Fibroblast of mammary gland (primary cell): ENCODE results near the gene CHKB.
A peak's percentile ranks its signal among the peaks of the same experiment; 100 is the strongest.
"Not testable (repeated sequence)": the region's sequence is repeated elsewhere in the genome, so short reads cannot be mapped to it uniquely, and the experiment has no call there.

Experiments
- DNase-seq: peaks from one replicate; pipeline ENCODE4 v3.0.0-alpha.2; 2010; ENCODE audit warnings: low read depth
- H3K4me3 ChIP-seq: 2 replicates; pipeline ENCODE4 v1.5.1; 2011; ENCODE audit warnings: low read depth, mild to moderate bottlenecking, low read length, moderate library complexity; ENCODE audit not compliant: control insufficient read depth
- CTCF ChIP-seq: conservative IDR thresholded peaks from 2 replicates; pipeline ENCODE4 v1.5.1; 2011; ENCODE audit warnings: low read depth, low read length, inconsistent platforms; ENCODE audit not compliant: control insufficient read depth, insufficient read depth

Gene CHKB

GRCh38 chr22:50544746-50545253, 37.8 kb downstream of the CHKB start:
- TF ChIP-seq CTCF, result no peak
- no peak overlapping the region for H3K4me3 ChIP-seq
- DNase-seq, result no peak

GRCh38 chr22:50544078-50544745, 38.4 kb downstream of the CHKB start:
- DNase-seq, result peak; percentile 63
- TF ChIP-seq CTCF, result peak; percentile 39
- peak overlapping the region; percentile 15 for H3K4me3 ChIP-seq

- peak; percentile 64 for DNase-seq
- H3K4me3 ChIP-seq, result no peak overlapping the region
- TF ChIP-seq CTCF, result peak; percentile 9
These were observed 40.2 kb downstream of the CHKB start for GRCh38 chr22:50542416-50542927.

GRCh38 chr22:50541667-50542026, 41.0 kb downstream of the CHKB start:
- peak; percentile 97 for DNase-seq
- H3K4me3 ChIP-seq, result not testable (repeated sequence)

GRCh38 chr22:50540381-50540780, 42.3 kb downstream of the CHKB start:
- TF ChIP-seq CTCF, result no peak
- H3K4me3 ChIP-seq, result no peak overlapping the region
- no peak for DNase-seq

GRCh38 chr22:50537765-50538164, 44.9 kb downstream of the CHKB start:
- no peak overlapping the region for H3K4me3 ChIP-seq
- DNase-seq, result no peak
- no peak for TF ChIP-seq CTCF

GRCh38 chr22:50536226-50536625, 46.4 kb downstream of the CHKB start:
- TF ChIP-seq CTCF, result no peak
- H3K4me3 ChIP-seq, result no peak overlapping the region
- DNase-seq, result no peak
